ENCODE data around the gene L1TD1. TPM values are rescaled to one million over a fixed set of nuclear protein-coding genes. Genes with fewer than 3 reads are reported as not detected.

The L1TD1 gene
- total and polyA plus RNA-seq, 2 of the 13 experiments (the other 11 are each of a cell fraction or from before 2014, with no cell fraction given), result not detected

- TF ChIP-seq ZBED4 (CRISPR knock-in tag; IDR thresholded peaks at IDR 0.05; ENCODE audit: borderline replicate concordance) (no peak), BORCS8-MEF2B (CRISPR knock-in tag; IDR thresholded peaks at IDR 0.05) (no peak), FOXA1 (IDR thresholded peaks at IDR 0.05) (peak; percentile 93), FOXA1 (CRISPR knock-in tag; IDR thresholded peaks at IDR 0.05) (peak; percentile 99), KDM2A (CRISPR knock-in tag; IDR thresholded peaks at IDR 0.05; ENCODE audit: borderline replicate concordance, low read depth) (0 out of 2 replicates have a peak, but pooled peaks have one; percentile 49), PHF8 (CRISPR knock-in tag; IDR thresholded peaks at IDR 0.05) (peak; percentile 27; the same call in 1 of the 2 replicates), DPF2 (CRISPR knock-in tag; IDR thresholded peaks at IDR 0.05; ENCODE audit: borderline replicate concordance, low read depth) (peak; percentile 82; the same call in 1 of the 2 replicates), ZFP82 (CRISPR knock-in tag; IDR thresholded peaks at IDR 0.05; ENCODE audit: borderline replicate concordance) (no peak), LBX2 (CRISPR knock-in tag; IDR thresholded peaks at IDR 0.05; ENCODE audit: borderline replicate concordance) (no peak), NFATC3 (CRISPR knock-in tag; IDR thresholded peaks at IDR 0.05) (no peak), REPIN1 (CRISPR knock-in tag; IDR thresholded peaks at IDR 0.05; ENCODE audit: borderline replicate concordance, low read depth) (peak; percentile 53; the same call in 1 of the 2 replicates), ZNF644 (CRISPR knock-in tag; IDR thresholded peaks at IDR 0.05; ENCODE audit: low read depth) (peak; percentile 37; the same call in 1 of the 2 replicates), RBFOX2 (IDR thresholded peaks at IDR 0.05; ENCODE audit: low read depth, low read length) (no peak), ZNF777 (CRISPR knock-in tag; IDR thresholded peaks at IDR 0.05) (no peak), ASH2L (IDR thresholded peaks at IDR 0.05; ENCODE audit: insufficient read length, low read depth, low read length) (peak; percentile 73), ZNF331 (CRISPR knock-in tag; IDR thresholded peaks at IDR 0.05) (peak; percentile 85; the same call in 1 of the 2 replicates), BRD4 (CRISPR knock-in tag; IDR thresholded peaks at IDR 0.05) (no peak), STAG1 (CRISPR knock-in tag; IDR thresholded peaks at IDR 0.05) (peak; percentile 27), ZNF839 (CRISPR knock-in tag; IDR thresholded peaks at IDR 0.05; ENCODE audit: borderline replicate concordance) (no peak)
- TF ChIP-seq, protein P1, sequence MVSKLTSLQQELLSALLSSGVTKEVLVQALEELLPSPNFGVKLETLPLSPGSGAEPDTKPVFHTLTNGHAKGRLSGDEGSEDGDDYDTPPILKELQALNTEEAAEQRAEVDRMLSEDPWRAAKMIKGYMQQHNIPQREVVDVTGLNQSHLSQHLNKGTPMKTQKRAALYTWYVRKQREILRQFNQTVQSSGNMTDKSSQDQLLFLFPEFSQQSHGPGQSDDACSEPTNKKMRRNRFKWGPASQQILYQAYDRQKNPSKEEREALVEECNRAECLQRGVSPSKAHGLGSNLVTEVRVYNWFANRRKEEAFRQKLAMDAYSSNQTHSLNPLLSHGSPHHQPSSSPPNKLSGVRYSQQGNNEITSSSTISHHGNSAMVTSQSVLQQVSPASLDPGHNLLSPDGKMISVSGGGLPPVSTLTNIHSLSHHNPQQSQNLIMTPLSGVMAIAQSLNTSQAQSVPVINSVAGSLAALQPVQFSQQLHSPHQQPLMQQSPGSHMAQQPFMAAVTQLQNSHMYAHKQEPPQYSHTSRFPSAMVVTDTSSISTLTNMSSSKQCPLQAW (CRISPR knock-in tag; IDR thresholded peaks at IDR 0.05), result peak; percentile 70
- TF ChIP-seq, protein P2, sequence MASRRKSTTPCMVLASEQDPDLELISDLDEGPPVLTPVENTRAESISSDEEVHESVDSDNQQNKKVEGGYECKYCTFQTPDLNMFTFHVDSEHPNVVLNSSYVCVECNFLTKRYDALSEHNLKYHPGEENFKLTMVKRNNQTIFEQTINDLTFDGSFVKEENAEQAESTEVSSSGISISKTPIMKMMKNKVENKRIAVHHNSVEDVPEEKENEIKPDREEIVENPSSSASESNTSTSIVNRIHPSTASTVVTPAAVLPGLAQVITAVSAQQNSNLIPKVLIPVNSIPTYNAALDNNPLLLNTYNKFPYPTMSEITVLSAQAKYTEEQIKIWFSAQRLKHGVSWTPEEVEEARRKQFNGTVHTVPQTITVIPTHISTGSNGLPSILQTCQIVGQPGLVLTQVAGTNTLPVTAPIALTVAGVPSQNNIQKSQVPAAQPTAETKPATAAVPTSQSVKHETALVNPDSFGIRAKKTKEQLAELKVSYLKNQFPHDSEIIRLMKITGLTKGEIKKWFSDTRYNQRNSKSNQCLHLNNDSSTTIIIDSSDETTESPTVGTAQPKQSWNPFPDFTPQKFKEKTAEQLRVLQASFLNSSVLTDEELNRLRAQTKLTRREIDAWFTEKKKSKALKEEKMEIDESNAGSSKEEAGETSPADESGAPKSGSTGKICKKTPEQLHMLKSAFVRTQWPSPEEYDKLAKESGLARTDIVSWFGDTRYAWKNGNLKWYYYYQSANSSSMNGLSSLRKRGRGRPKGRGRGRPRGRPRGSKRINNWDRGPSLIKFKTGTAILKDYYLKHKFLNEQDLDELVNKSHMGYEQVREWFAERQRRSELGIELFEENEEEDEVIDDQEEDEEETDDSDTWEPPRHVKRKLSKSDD (CRISPR knock-in tag; IDR thresholded peaks at IDR 0.05; ENCODE audit: low read depth), result 0 out of 2 replicates have a peak, but pooled peaks have one; percentile 46
Measured at GRCh38 chr1:62241371-62242131, 46.9 kb downstream of the L1TD1 start (continued).
